Mammary epithelial cell (primary cell): ENCODE measurements around the gene RSRC2.
"Not testable (repeated sequence)": the region's sequence is repeated elsewhere in the genome, so short reads cannot be mapped to it uniquely, and the experiment has no call there.

ENCODE experiments used
- EZH2 ChIP-seq: IDR thresholded peaks from 2 replicates; pipeline ENCODE4 v1.6.1; 2012; ENCODE audit warnings: low read length, inconsistent platforms, borderline replicate concordance
- TF ChIP-seq, protein P1 (sequence below), 2 donors: IDR thresholded peaks in 1 of 2; conservative IDR thresholded peaks in 1 of 2; 2 replicates each; pipeline ENCODE4 v1.5.1; 2011 to 2012; ENCODE audit warnings: inconsistent platforms in 2 of 2, low read length in 2 of 2, mild to moderate bottlenecking in 2 of 2, control low read depth in 1 of 2, low read depth in 1 of 2; ENCODE audit not compliant: insufficient read depth in 1 of 2; ENCODE audit errors: extremely low read depth in 1 of 2

DNA sequence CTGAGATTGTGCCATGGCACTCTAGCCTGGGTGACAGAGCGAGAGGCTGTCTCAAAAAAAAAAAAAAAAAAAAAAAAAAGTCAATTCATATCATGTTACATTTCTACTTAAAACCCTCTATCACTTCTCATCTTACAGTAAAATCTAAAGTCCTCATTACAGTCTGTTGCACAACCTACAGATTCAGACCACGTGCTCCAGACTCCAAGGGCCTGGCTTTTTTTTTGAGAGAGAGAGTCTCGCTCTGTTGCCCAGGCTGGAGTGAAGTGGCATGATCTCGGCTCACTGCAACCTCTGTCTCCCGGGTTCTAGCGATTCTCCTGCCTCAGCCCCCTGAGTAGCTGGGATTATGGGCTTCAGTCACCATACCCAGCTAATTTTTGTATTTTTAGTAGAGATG, 40.4 kb downstream of the RSRC2 start:
- TF ChIP-seq, protein P1, sequence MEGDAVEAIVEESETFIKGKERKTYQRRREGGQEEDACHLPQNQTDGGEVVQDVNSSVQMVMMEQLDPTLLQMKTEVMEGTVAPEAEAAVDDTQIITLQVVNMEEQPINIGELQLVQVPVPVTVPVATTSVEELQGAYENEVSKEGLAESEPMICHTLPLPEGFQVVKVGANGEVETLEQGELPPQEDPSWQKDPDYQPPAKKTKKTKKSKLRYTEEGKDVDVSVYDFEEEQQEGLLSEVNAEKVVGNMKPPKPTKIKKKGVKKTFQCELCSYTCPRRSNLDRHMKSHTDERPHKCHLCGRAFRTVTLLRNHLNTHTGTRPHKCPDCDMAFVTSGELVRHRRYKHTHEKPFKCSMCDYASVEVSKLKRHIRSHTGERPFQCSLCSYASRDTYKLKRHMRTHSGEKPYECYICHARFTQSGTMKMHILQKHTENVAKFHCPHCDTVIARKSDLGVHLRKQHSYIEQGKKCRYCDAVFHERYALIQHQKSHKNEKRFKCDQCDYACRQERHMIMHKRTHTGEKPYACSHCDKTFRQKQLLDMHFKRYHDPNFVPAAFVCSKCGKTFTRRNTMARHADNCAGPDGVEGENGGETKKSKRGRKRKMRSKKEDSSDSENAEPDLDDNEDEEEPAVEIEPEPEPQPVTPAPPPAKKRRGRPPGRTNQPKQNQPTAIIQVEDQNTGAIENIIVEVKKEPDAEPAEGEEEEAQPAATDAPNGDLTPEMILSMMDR (conservative IDR thresholded peaks at IDR 0.05 in 1 of 2, IDR thresholded peaks at IDR 0.05 in 1 of 2; ENCODE audit: extremely low read depth in 1 of 2, insufficient read depth in 1 of 2, low read depth in 1 of 2, low read length in 2 of 2) = not testable (repeated sequence)
- TF ChIP-seq EZH2 = not testable (repeated sequence)
